Activated T-helper 9 cell treated with anti-CD3 and anti-CD28 coated beads, Interleukin-2, amount 50 U/mL, for 16 hours (primary cell): ENCODE measurements around the gene GTSE1.
"Not testable (repeated sequence)": the region's sequence is repeated elsewhere in the genome, so short reads cannot be mapped to it uniquely, and the experiment has no call there.

ENCODE experiments used
- DNase-seq: peaks from one replicate; pipeline ENCODE4 v3.0.0-alpha.2; 2020; ENCODE audit warnings: low read depth

The GTSE1 gene

DNA sequence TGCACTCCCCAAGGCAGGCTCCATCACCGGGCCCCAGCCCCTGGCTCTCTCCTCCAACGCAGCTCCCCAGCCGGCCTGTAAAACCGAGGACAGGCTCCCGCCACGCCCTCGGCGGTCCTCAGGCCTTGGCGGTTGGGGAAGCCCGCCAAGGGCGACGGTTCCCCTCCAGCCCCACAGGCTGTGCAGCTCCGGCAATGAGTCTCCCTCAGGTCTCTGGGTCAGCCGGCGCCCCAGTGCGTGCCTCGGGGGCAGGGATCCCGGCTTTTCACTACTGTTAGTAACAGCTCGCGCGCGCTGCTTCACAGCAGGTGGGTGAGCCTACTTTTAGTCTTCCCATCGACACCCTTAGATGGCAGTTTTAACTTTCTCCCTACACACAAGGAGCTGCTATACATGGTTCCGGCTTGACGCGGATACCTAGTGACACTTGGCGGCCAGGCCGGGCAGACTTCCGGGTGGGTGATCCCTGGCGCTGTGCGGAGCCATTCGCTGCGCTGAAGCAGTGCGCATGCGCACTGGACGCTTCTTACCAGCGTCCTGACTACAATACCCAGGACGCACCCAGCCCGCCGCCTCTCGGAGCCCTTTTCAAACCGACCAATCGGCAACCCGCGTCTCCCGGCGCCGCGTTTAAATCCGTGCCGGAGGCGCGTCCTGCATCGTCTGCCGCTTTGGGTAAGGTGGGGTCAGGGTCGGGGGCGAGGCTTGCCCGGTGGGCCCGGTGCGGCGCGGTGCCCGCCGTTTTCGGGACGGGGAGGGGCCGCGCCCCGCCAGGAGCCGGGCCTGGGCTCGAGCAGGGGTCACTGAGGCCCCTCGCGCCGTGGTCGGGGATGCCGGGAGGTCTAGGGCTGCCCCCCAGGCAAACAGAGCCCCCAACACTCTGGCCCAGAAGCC is at the start of gene GTSE1:
TSS of gene GTSE1 (plus strand) at position 614 of the 894 bp plus-strand sequence. CDS start 531 bp downstream, outside the sequence.
- peak; percentile 95 for DNase-seq

- DNase-seq, result no peak
Observed at GRCh38 chr22:46247443-46247975, 49.2 kb upstream of the GTSE1 start.

DNA sequence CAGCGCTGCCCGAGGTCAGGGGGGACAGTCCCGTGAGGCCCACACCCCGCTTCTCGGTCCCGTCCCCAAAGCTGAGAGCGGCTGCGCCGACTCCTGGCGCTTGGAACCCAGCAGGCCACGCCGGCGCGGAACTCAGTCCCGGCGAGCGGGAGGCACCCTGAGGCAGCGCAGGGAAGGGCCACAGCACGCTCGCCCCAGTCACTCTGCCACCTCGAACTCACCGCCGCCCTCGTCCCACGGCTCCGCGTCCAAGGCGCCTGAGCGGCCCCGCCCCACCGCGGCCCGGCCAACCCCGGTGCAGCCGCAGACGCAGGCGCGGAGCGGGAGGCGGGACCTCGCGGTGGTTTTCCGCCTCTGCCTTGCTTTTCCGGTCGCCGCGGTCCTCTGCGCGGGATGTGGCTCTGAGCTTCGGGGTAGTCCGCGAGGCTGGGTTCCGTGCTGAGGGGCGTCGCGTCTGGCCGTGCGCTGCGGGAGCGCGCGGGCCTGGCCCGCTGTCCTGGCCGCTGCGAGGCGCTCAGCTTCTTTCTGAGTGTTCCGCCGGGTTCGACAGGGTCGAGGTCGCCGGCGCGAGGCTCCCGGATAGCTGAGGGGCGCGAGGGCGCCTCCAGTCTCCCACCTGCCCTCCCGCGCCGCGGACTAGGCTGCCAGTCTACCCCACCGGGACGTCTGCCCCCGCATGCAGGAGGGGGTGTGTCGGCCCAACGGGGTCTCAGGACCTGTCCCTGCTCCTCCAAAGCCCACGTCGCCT is 46.5 kb upstream of the GTSE1 start, which contains the start of gene CDPF1:
TSS of gene CDPF1 (minus strand) at position 259 of the 748 bp plus-strand sequence. CDS start 2,009 bp downstream, outside the sequence.
- DNase-seq, result peak; percentile 90

GRCh38 chr22:46250783-46251125 is 45.9 kb upstream of the GTSE1 start:
- no peak for DNase-seq

DNA sequence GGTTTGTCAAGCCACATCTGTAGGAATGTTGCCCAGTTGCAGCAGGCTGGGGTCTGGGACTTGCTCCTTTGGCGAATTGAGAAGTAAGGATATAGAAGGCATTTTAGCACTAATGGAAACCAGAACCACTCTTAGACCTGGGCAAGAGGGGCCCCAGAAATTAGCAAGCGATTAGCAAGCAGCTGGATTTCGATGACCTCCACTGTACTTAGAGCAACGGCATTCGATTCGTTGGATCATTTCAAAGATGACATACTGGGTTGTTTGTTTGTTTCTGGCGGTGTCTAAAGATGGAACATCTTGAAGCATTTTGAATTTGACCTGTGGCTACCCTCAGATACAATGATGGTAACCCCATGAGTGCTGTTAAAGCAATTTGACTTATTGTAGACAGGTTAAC is 45.4 kb upstream of the GTSE1 start:
- DNase-seq, result no peak

DNA sequence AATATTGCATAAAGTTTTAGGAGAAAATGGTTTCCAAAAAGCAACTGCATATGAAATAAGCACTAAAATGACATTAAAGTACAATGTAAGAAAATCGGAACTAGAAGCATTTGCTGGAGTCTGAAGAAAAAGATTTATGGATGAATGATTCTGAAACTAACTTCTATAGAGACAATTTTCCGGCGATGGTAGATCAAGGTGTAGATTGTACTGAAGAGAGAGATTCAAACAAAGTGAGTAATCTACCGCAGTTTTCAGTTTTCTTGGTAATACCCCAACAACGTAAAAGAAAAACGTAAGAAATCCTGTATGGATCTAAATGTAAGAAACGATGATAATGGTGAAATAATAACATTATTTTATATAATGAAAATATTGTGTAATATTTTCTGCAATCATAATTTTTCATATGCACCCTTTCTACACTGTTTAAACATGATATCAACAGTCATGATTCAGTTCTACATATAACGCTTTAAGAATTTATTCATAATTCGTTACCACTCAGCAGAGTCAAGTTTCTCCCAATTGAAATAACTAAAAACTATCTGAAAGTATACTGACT is 44.8 kb upstream of the GTSE1 start:
- DNase-seq, result no peak

DNA sequence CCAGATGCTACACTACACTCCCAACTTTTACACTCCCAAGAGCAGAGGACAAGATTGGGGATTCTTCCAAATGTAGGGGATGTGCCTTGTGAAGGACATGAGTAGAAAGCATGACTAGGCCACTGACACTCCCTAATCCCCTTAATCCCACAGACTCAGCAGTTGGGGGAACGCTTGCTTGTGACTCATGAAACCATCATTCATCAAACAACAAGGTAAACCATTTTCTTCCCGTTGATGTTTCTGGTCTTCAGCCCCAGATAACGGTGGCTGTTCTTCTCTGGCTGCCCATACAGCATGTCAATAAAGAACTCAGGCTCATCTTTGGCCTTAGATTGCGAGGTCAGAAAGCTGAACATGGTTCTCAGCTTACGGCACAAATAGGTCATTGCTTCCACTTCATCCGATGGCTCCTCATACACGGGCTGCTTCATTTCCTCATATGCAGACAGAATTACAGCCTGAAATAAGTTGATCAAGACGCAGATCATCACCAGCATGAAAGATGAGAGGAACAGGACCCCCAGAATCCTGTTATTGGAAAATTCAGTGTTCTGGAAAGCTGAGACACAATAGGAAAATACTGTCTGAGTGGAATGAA is 40.2 kb upstream of the GTSE1 start:
- DNase-seq, result no peak

- DNase-seq, result no peak
Observed at GRCh38 chr22:46259374-46259773, 37.3 kb upstream of the GTSE1 start.

- DNase-seq, result no peak
Observed at GRCh38 chr22:46260038-46260437, 36.6 kb upstream of the GTSE1 start.

GRCh38 chr22:46262449-46263215 is 34.0 kb upstream of the GTSE1 start:
- no peak for DNase-seq

DNA sequence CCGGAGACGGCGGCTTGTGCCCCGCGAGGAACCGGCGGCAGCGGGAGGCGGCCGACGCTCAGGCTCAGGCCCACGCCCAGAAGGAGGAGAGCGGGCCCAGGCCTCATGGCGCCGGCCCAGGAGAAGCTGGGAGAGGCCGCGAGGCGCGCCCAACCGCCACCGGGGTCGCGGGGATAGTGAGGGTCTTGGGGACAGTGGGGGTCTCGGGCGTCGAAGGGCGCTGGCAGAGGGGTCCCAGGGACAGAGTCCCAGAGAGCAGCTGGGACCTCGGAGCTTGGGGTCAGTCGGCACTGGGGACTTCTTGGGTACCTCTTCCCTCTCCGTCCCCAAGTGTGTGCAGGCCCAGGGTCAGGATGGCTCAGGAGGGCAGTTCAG is 33.5 kb upstream of the GTSE1 start, which contains the start of gene PKDREJ:
TSS of gene PKDREJ (minus strand) at position 128 of the 375 bp plus-strand sequence. CDS start at position 107, 21 bp downstream.
- DNase-seq, result no peak

GRCh38 chr22:46264520-46264919 is 32.1 kb upstream of the GTSE1 start:
- not testable (repeated sequence) for DNase-seq

- not testable (repeated sequence) for DNase-seq
Observed at GRCh38 chr22:46265627-46266026, 31.0 kb upstream of the GTSE1 start.

DNA sequence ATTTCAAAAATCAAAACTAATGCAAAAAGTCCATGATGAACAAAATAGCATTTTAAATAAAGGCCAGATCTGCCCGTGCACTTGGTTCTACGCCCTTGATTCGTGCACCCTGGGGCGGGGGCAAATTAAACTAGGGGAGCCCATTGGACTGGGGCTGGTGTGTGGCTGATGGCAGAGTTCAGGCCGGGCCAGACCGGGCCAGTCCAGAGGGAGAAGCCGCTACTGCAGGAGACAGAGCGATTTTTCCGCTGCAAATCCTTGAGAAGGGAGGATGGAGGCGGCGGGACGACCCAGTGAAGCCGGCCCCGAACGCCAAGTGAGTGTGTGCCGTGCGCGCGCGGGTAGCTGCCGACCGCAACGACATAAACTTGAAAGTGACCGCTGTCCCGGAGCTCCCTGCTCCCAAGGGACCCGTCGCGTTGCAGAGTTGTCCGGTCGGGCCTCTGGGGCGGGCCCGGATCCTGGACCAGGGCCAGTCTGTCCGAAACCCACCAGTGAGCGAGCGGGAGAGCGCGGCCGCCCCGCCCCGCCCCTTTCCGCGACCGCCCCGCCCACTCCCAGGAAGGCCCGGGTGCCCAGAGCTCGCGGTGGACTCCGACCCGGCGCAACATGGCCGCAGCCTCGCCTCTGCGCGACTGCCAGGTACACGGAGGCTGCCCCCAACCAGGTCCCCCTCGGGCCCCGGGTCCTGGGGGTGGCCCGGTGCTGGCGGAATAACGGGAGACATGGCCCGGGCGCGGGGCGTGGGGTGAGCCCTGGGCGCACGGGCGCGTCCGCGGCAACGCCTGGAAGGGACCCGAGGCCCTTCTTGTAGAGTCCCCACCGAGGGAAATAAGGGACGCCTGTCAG is 29.0 kb upstream of the GTSE1 start, which contains the start of gene TTC38:
TSS of gene TTC38 (plus strand) at position 578 of the 849 bp plus-strand sequence. CDS start at position 610, 32 bp downstream.
- peak; percentile 32 for DNase-seq

DNA sequence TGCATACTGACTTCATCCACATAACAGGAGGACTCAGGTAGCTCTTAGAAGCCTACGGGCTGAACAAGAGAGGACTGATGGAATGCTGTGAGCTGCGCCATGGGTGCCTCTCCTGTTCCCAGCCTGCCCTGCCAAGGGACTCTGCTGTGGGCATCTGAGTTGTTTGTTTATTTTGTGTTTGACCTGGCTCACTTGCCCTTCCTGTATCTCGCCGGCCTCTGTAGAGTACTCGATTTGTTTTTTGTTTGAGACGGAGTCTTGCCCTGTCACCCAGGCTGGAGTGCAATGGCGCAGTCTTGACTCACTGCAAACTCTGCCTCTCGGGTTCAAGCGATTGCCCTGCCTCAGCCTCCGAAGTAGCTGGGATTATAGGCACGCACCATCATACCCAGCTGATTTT is 27.1 kb upstream of the GTSE1 start:
- no peak for DNase-seq

DNA sequence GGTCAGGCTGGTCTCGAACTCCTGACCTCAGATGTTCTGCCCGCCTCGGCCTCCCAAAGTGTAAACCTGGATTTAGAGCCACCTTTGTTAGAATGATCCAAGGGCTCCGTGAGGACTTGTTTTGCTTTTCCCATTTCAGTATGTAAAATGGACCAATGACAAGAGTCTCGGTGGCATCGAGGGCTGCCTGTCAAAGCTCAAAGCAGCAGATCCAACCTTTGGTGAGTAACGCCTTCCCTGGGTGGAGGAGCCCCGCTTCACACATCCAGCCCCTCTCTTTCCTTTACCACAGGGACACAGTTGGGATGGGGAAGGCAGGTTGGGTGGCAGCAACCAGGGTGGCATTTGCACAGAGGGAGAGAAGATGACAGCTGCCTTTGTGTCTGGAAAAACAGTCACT is 24.5 kb upstream of the GTSE1 start:
- DNase-seq, result no peak

GRCh38 chr22:46272762-46273431 is 23.8 kb upstream of the GTSE1 start:
- no peak for DNase-seq

DNA sequence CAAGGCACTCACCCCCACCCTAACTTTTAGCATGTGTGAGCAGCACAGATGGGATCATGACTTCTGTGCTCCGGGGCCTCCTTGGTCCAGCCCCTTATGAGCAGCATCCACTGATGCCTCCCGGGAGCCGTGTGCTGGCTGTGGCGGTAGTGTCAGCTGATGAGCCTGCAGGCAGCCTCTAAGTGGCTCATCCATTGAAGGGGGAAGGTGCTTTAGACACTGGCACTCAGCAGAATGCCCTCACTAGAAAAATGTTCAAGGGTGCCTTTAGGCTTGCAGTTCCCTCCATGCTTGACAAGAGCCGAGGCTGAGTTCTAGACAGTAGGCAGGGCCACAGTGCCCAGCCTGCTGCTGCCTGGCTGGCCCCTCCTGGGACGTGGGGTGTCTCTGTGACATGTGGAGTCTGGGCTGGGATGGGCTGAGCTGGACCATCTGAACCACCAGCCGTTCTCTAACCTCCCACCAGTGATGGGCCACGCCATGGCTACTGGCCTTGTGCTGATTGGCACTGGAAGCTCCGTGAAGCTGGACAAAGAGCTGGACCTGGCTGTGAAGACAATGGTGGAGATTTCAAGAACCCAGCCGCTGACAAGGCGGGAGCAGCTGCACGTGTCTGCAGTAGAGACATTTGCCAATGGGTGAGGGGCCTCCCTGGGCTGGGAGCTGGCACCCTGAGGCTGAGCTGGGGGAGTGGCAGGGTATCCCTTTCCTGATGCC is 23.1 kb upstream of the GTSE1 start:
- no peak for DNase-seq

- DNase-seq, result no peak
Observed at GRCh38 chr22:46274381-46274780, 22.3 kb upstream of the GTSE1 start.
